Mesenchymal stem cell (in vitro differentiated cells and primary cell): Measurements from ENCODE around the gene ABHD17C.
A peak's percentile ranks its signal among the peaks of the same experiment; 100 is the strongest.

ENCODE experiments used
- DNase-seq: peaks from one replicate; pipeline ENCODE4 v3.0.0-alpha.2; 2013
- H2AFZ ChIP-seq: one replicate; pipeline ENCODE4 v1.6.1; 2013; ENCODE audit warnings: low read depth, mild to moderate bottlenecking, control low read depth, inconsistent platforms, low read length, moderate library complexity
- H2AK5ac ChIP-seq: 2 replicates; pipeline ENCODE4 v1.6.1; 2013; ENCODE audit warnings: low read length, moderate library complexity, mild to moderate bottlenecking, inconsistent platforms; ENCODE audit not compliant: severe bottlenecking
- H2BK120ac ChIP-seq: one replicate; pipeline ENCODE4 v1.6.1; 2013; ENCODE audit warnings: low read depth, mild to moderate bottlenecking, inconsistent platforms, low read length, moderate library complexity
- H2BK12ac ChIP-seq, 2 experiments: one replicate each; pipeline ENCODE4 v1.6.1; 2013; ENCODE audit warnings: inconsistent platforms in 2 of 2, low read length in 2 of 2, mild to moderate bottlenecking in 2 of 2, moderate library complexity in 2 of 2, control low read depth in 1 of 2
- H2BK15ac ChIP-seq: one replicate; pipeline ENCODE4 v1.6.1; 2013; ENCODE audit warnings: mild to moderate bottlenecking, low read depth, inconsistent platforms; ENCODE audit not compliant: poor library complexity, severe bottlenecking
- H2BK5ac ChIP-seq: 2 replicates; pipeline ENCODE4 v1.6.1; 2013; ENCODE audit warnings: low read depth, mild to moderate bottlenecking, low read length, control low read depth, inconsistent platforms; ENCODE audit not compliant: poor library complexity, severe bottlenecking
- H3K14ac ChIP-seq, 2 experiments: one replicate each; pipeline ENCODE4 v1.6.1; 2013; ENCODE audit warnings: inconsistent platforms in 2 of 2, low read length in 2 of 2, control low read depth in 1 of 2, mild to moderate bottlenecking in 1 of 2, moderate library complexity in 1 of 2
- H3K18ac ChIP-seq, 2 experiments: one replicate each; pipeline ENCODE4 v1.6.1; 2013; ENCODE audit warnings: inconsistent platforms in 2 of 2, low read length in 2 of 2, control low read depth in 1 of 2, low read depth in 1 of 2, mild to moderate bottlenecking in 1 of 2
- H3K23ac ChIP-seq, 2 experiments: one replicate each; pipeline ENCODE4 v1.6.1; 2013; ENCODE audit warnings: inconsistent platforms in 2 of 2, low read length in 2 of 2, mild to moderate bottlenecking in 2 of 2, moderate library complexity in 2 of 2, control low read depth in 1 of 2
- H3K27ac ChIP-seq: 2 replicates; pipeline ENCODE4 v1.5.1; 2013; ENCODE audit warnings: mild to moderate bottlenecking, moderate library complexity, low read length, control low read depth, inconsistent platforms; ENCODE audit not compliant: poor library complexity, severe bottlenecking
- H3K27me3 ChIP-seq, 2 experiments: 2 replicates each; pipeline versions ENCODE4 v1.6.1 to v1.7.0; 2013; ENCODE audit warnings: low read length in 2 of 2, mild to moderate bottlenecking in 2 of 2, moderate library complexity in 2 of 2, control low read depth in 1 of 2, inconsistent platforms in 1 of 2; ENCODE audit not compliant: control insufficient read depth in 1 of 2, insufficient read depth in 1 of 2
- H3K36me3 ChIP-seq, 2 experiments: 2 replicates each; pipeline versions ENCODE4 v1.6.1 to v1.7.0; 2013; ENCODE audit warnings: low read length in 2 of 2, control low read depth in 1 of 2, inconsistent platforms in 1 of 2, low read depth in 1 of 2, mild to moderate bottlenecking in 1 of 2; ENCODE audit not compliant: insufficient read depth in 2 of 2, control insufficient read depth in 1 of 2
- H3K4ac ChIP-seq, 2 experiments: one replicate each; pipeline ENCODE4 v1.6.1; 2013; ENCODE audit warnings: inconsistent platforms in 2 of 2, low read length in 2 of 2, mild to moderate bottlenecking in 2 of 2, moderate library complexity in 2 of 2, control low read depth in 1 of 2, low read depth in 1 of 2
- H3K4me1 ChIP-seq: 2 replicates; pipeline ENCODE4 v1.6.1; 2013; ENCODE audit warnings: low read depth, low read length, control low read depth; ENCODE audit not compliant: control insufficient read depth, insufficient read depth
- H3K4me2 ChIP-seq: 2 replicates; pipeline ENCODE4 v1.6.1; 2013; ENCODE audit warnings: low read length, mild to moderate bottlenecking, inconsistent platforms; ENCODE audit not compliant: poor library complexity, severe bottlenecking
- H3K4me3 ChIP-seq, 2 experiments: 2 replicates each; pipeline versions ENCODE4 v1.5.1 to v1.7.0; 2013; ENCODE audit warnings: low read length in 2 of 2, mild to moderate bottlenecking in 2 of 2, control low read depth in 1 of 2, low read depth in 1 of 2; ENCODE audit not compliant: insufficient read depth in 1 of 2
- H3K79me1 ChIP-seq: replicated peaks from 2 replicates; pipeline ENCODE4 v1.6.1; 2013; ENCODE audit warnings: mild to moderate bottlenecking, control low read depth, low read length, inconsistent platforms; ENCODE audit not compliant: poor library complexity, severe bottlenecking
- H3K9ac ChIP-seq: 2 replicates; pipeline ENCODE4 v1.7.0; 2013; ENCODE audit warnings: mild to moderate bottlenecking, low read length, moderate library complexity
- H3K9me3 ChIP-seq: 2 replicates; pipeline ENCODE4 v1.7.0; 2013; ENCODE audit warnings: mild to moderate bottlenecking, low read length; ENCODE audit not compliant: control insufficient read depth
- H4K8ac ChIP-seq: one replicate; pipeline ENCODE4 v1.6.1; 2013; ENCODE audit warnings: inconsistent platforms, mild to moderate bottlenecking, low read length, moderate library complexity
- H4K91ac ChIP-seq: one replicate; pipeline ENCODE4 v1.6.1; 2013; ENCODE audit warnings: mild to moderate bottlenecking, low read length, inconsistent platforms
- WGBS: methylation state at CpG from one replicate; pipeline ENCODE4 v1.1.7; 2013; ENCODE audit warnings: mixed read lengths; 5-methylcytosine and 5-hydroxymethylcytosine counted together

Gene ABHD17C

GRCh38 chr15:80699981-80700380, 4.9 kb downstream of the ABHD17C start:
- H2BK120ac ChIP-seq = no peak overlapping the region
- DNase-seq = peak; percentile 31
- WGBS = 91% methylated on average over 1 of the region's 1 CpG
- H3K9ac ChIP-seq = no peak overlapping the region
- H2BK15ac ChIP-seq = no peak overlapping the region
- H3K14ac ChIP-seq = no peak overlapping the region
- no peak overlapping the region for H3K4me3 ChIP-seq
- H2AFZ ChIP-seq = no peak overlapping the region
- H3K4me1 ChIP-seq = peaks cover 15% of the 10 kb centered on the region
- no peak overlapping the region for H3K4me2 ChIP-seq
- H3K27ac ChIP-seq = no peak overlapping the region
- no peaks in the 10 kb centered on the region for H3K27me3 ChIP-seq
- no peak overlapping the region for H4K8ac ChIP-seq
- H3K23ac ChIP-seq = no peak overlapping the region
- no peak overlapping the region for H4K91ac ChIP-seq
- H2BK5ac ChIP-seq = no peak overlapping the region
- no peak overlapping the region for H2AK5ac ChIP-seq
- no peak overlapping the region for H3K4ac ChIP-seq
- H3K18ac ChIP-seq = no peak overlapping the region
- no peak overlapping the region for H2BK12ac ChIP-seq
- no peaks in the 10 kb centered on the region for H3K9me3 ChIP-seq
- peaks cover 38% of the 10 kb centered on the region for H3K79me1 ChIP-seq
- H3K36me3 ChIP-seq = peaks cover 3 to 12% of the 10 kb centered on the region in 2 experiments

- Histone ChIP-seq H3K18ac (no peak overlapping the region), H3K9ac (no peak overlapping the region), H3K27ac (no peak overlapping the region), H3K79me1 (peaks cover 36% of the 10 kb centered on the region), H3K4me2 (no peak overlapping the region), H2AFZ (no peak overlapping the region), H2BK12ac (no peak overlapping the region), H3K4me3 (no peak overlapping the region), H2BK5ac (no peak overlapping the region), H2BK15ac (no peak overlapping the region), H3K4me1 (peaks cover 6% of the 10 kb centered on the region), H4K8ac (no peak overlapping the region), H2BK120ac (no peak overlapping the region), H3K4ac (no peak overlapping the region), H4K91ac (no peak overlapping the region), H2AK5ac (no peak overlapping the region), H3K14ac (no peak overlapping the region), H3K36me3 (peaks cover 3 to 17% of the 10 kb centered on the region in 2 experiments), H3K23ac (no peak overlapping the region), H3K27me3 (no peaks in the 10 kb centered on the region), H3K9me3 (no peaks in the 10 kb centered on the region)
- no peak for DNase-seq
- 81% methylated on average over 7 of the region's 7 CpGs for WGBS
These were observed 6.7 kb downstream of the ABHD17C start for GRCh38 chr15:80701676-80702311.

GRCh38 chr15:80703081-80703480, 8.0 kb downstream of the ABHD17C start:
- no peak overlapping the region for H2BK12ac ChIP-seq
- no peaks in the 10 kb centered on the region for H3K27me3 ChIP-seq
- no peak overlapping the region for H3K18ac ChIP-seq
- H3K4me3 ChIP-seq = no peak overlapping the region
- no peak overlapping the region for H3K4me2 ChIP-seq
- no peak overlapping the region for H4K91ac ChIP-seq
- no peak for DNase-seq
- no peak overlapping the region for H3K27ac ChIP-seq
- no peak overlapping the region for H2BK5ac ChIP-seq
- H2BK15ac ChIP-seq = no peak overlapping the region
- no peak overlapping the region for H2AK5ac ChIP-seq
- no peak overlapping the region for H2BK120ac ChIP-seq
- peaks cover 35% of the 10 kb centered on the region for H3K79me1 ChIP-seq
- no peaks in the 10 kb centered on the region for H3K9me3 ChIP-seq
- WGBS = 80% methylated on average over 5 of the region's 5 CpGs
- no peak overlapping the region for H3K14ac ChIP-seq
- H3K4me1 ChIP-seq = peaks cover 6% of the 10 kb centered on the region
- H4K8ac ChIP-seq = no peak overlapping the region
- H3K9ac ChIP-seq = no peak overlapping the region
- H3K36me3 ChIP-seq = peaks cover 3 to 17% of the 10 kb centered on the region in 2 experiments
- no peak overlapping the region for H2AFZ ChIP-seq
- no peak overlapping the region for H3K4ac ChIP-seq
- H3K23ac ChIP-seq = no peak overlapping the region

- H3K36me3 ChIP-seq = peaks cover 3 to 12% of the 10 kb centered on the region in 2 experiments
These were observed 8.9 kb downstream of the ABHD17C start for GRCh38 chr15:80703965-80704364.

More at GRCh38 chr15:80703965-80704364, 8.9 kb downstream of the ABHD17C start:
- Histone ChIP-seq H2BK5ac (no peak overlapping the region), H3K4me3 (no peak overlapping the region), H3K23ac (no peak overlapping the region), H2BK15ac (no peak overlapping the region), H2AFZ (no peak overlapping the region), H2BK120ac (no peak overlapping the region), H4K8ac (peak overlapping the region; percentile 27), H3K4me1 (peaks cover 6% of the 10 kb centered on the region), H3K14ac (peak overlapping the region in 1 of 2 experiments; percentile 55), H2AK5ac (no peak overlapping the region), H3K9ac (no peak overlapping the region), H3K27me3 (no peaks in the 10 kb centered on the region), H2BK12ac (peak overlapping the region in 1 of 2 experiments; percentile 67), H3K9me3 (no peaks in the 10 kb centered on the region), H4K91ac (no peak overlapping the region), H3K18ac (peak overlapping the region in 1 of 2 experiments; percentile 38), H3K27ac (no peak overlapping the region), H3K79me1 (peaks cover 38% of the 10 kb centered on the region), H3K4me2 (no peak overlapping the region), H3K4ac (no peak overlapping the region)
- DNase-seq = peak; percentile 46
- 72% methylated on average over 3 of the region's 3 CpGs for WGBS
